Measurements from ENCODE around the gene FAM110D. TPM values are rescaled to one million over a fixed set of nuclear protein-coding genes. Genes with fewer than 3 reads are reported as not detected.

Gene FAM110D
- polyA plus RNA-seq, 4 donors, result 0.32 to 3.1 (median 0.54) TPM; not detected in 1

- DNase-seq, result no peak
- Histone ChIP-seq H3K27ac (ENCODE audit: low read depth in 1 of 3, low read length in 2 of 3) (no peak overlapping the region), H3K27me3 (ENCODE audit: control insufficient read depth in 3 of 3, insufficient read depth in 3 of 3, low read length in 3 of 3) (peaks cover 0 to 4% (median 0%) of the 10 kb centered on the region in 3 donors), H3K9me3 (ENCODE audit: control insufficient read depth in 2 of 2, insufficient read depth in 1 of 2, low read depth in 1 of 2, low read length in 1 of 2) (no peaks in the 10 kb centered on the region), H3K36me3 (ENCODE audit: control insufficient read depth in 3 of 3, insufficient read depth in 2 of 3, low read depth in 1 of 3, low read length in 3 of 3) (no peaks in the 10 kb centered on the region), H3K4me1 (ENCODE audit: control insufficient read depth in 3 of 3, insufficient read depth in 2 of 3, low read depth in 1 of 3, low read length in 2 of 3) (peaks cover 0 to 8% (median 4%) of the 10 kb centered on the region in 3 donors), H3K4me3 (ENCODE audit: low read depth in 1 of 3, low read length in 3 of 3) (no peak overlapping the region)
- no peak for FAIRE-seq
- WGBS, 3 donors, result 88 to 97% (median 94%) methylated on average over 3 of the region's 3 CpGs
Observed at GRCh38 chr1:26197301-26197700, 38.4 kb downstream of the FAM110D start.

GRCh38 chr1:26197813-26198212, 38.9 kb downstream of the FAM110D start:
- H3K4me3 ChIP-seq (ENCODE audit: low read depth in 1 of 3, low read length in 3 of 3), result no peak overlapping the region
- peaks cover 0 to 8% (median 4%) of the 10 kb centered on the region in 3 donors for H3K4me1 ChIP-seq (ENCODE audit: control insufficient read depth in 3 of 3, insufficient read depth in 2 of 3, low read depth in 1 of 3, low read length in 2 of 3)
- no peaks in the 10 kb centered on the region for H3K9me3 ChIP-seq (ENCODE audit: control insufficient read depth in 2 of 2, insufficient read depth in 1 of 2, low read depth in 1 of 2, low read length in 1 of 2)
- 88 to 90% (median 88%) methylated on average over 11 of the region's 11 CpGs for WGBS, 3 donors
- no peaks in the 10 kb centered on the region for H3K36me3 ChIP-seq (ENCODE audit: control insufficient read depth in 3 of 3, insufficient read depth in 2 of 3, low read depth in 1 of 3, low read length in 3 of 3)
- H3K27me3 ChIP-seq (ENCODE audit: control insufficient read depth in 3 of 3, insufficient read depth in 3 of 3, low read length in 3 of 3), result peaks cover 0 to 4% (median 0%) of the 10 kb centered on the region in 3 donors
- H3K27ac ChIP-seq (ENCODE audit: low read depth in 1 of 3, low read length in 2 of 3), result no peak overlapping the region
- no peak for FAIRE-seq
- DNase-seq, result no peak

GRCh38 chr1:26200413-26200812, 41.5 kb downstream of the FAM110D start:
- FAIRE-seq, result no peak
- no peak for DNase-seq
- Histone ChIP-seq H3K4me1 (ENCODE audit: control insufficient read depth in 3 of 3, insufficient read depth in 2 of 3, low read depth in 1 of 3, low read length in 2 of 3) (peaks cover 0 to 8% (median 4%) of the 10 kb centered on the region in 3 donors), H3K4me3 (ENCODE audit: low read depth in 1 of 3, low read length in 3 of 3) (no peak overlapping the region), H3K27me3 (ENCODE audit: control insufficient read depth in 3 of 3, insufficient read depth in 3 of 3, low read length in 3 of 3) (peaks cover 0 to 15% (median 9%) of the 10 kb centered on the region in 3 donors), H3K9me3 (ENCODE audit: control insufficient read depth in 2 of 2, insufficient read depth in 1 of 2, low read depth in 1 of 2, low read length in 1 of 2) (no peaks in the 10 kb centered on the region), H3K36me3 (ENCODE audit: control insufficient read depth in 3 of 3, insufficient read depth in 2 of 3, low read depth in 1 of 3, low read length in 3 of 3) (no peaks in the 10 kb centered on the region), H3K27ac (ENCODE audit: low read depth in 1 of 3, low read length in 2 of 3) (no peak overlapping the region)
- 88 to 98% (median 90%) methylated on average over 5 of the region's 5 CpGs for WGBS, 3 donors

GRCh38 chr1:26203642-26204318, 44.9 kb downstream of the FAM110D start:
- H3K27ac ChIP-seq (ENCODE audit: low read depth in 1 of 3, low read length in 2 of 3), result no peak overlapping the region
- no peak for FAIRE-seq
- no peaks in the 10 kb centered on the region for H3K9me3 ChIP-seq (ENCODE audit: control insufficient read depth in 2 of 2, insufficient read depth in 1 of 2, low read depth in 1 of 2, low read length in 1 of 2)
- peaks cover 0 to 8% (median 4%) of the 10 kb centered on the region in 3 donors for H3K4me1 ChIP-seq (ENCODE audit: control insufficient read depth in 3 of 3, insufficient read depth in 2 of 3, low read depth in 1 of 3, low read length in 2 of 3)
- DNase-seq, result no peak
- peaks cover 0 to 15% (median 5%) of the 10 kb centered on the region in 3 donors for H3K27me3 ChIP-seq (ENCODE audit: control insufficient read depth in 3 of 3, insufficient read depth in 3 of 3, low read length in 3 of 3)
- 64 to 69% (median 69%) methylated on average over 9 of the region's 9 CpGs for WGBS, 3 donors
- no peaks in the 10 kb centered on the region for H3K36me3 ChIP-seq (ENCODE audit: control insufficient read depth in 3 of 3, insufficient read depth in 2 of 3, low read depth in 1 of 3, low read length in 3 of 3)
- no peak overlapping the region for H3K4me3 ChIP-seq (ENCODE audit: low read depth in 1 of 3, low read length in 3 of 3)

GRCh38 chr1:26210147-26210870, 51.4 kb downstream of the FAM110D start:
- FAIRE-seq, result no peak
- H3K27me3 ChIP-seq (ENCODE audit: control insufficient read depth in 3 of 3, insufficient read depth in 3 of 3, low read length in 3 of 3), result no peaks in the 10 kb centered on the region

GRCh38 chr1:26212726-26213125, 53.8 kb downstream of the FAM110D start:
- no peak overlapping the region for H3K4me3 ChIP-seq (ENCODE audit: low read depth in 1 of 3, low read length in 3 of 3)
- no peak overlapping the region for H3K27ac ChIP-seq (ENCODE audit: low read depth in 1 of 3, low read length in 2 of 3)
- no peaks in the 10 kb centered on the region for H3K4me1 ChIP-seq (ENCODE audit: control insufficient read depth in 3 of 3, insufficient read depth in 2 of 3, low read depth in 1 of 3, low read length in 2 of 3)
- no peaks in the 10 kb centered on the region for H3K9me3 ChIP-seq (ENCODE audit: control insufficient read depth in 2 of 2, insufficient read depth in 1 of 2, low read depth in 1 of 2, low read length in 1 of 2)
- 81 to 88% (median 87%) methylated on average over 5 of the region's 5 CpGs for WGBS, 3 donors
- DNase-seq, result no peak
- no peaks in the 10 kb centered on the region for H3K27me3 ChIP-seq (ENCODE audit: control insufficient read depth in 3 of 3, insufficient read depth in 3 of 3, low read length in 3 of 3)
- no peaks in the 10 kb centered on the region for H3K36me3 ChIP-seq (ENCODE audit: control insufficient read depth in 3 of 3, insufficient read depth in 2 of 3, low read depth in 1 of 3, low read length in 3 of 3)
- no peak for FAIRE-seq

More at GRCh38 chr1:26210147-26210870, 51.4 kb downstream of the FAM110D start:
- Histone ChIP-seq H3K4me3 (ENCODE audit: low read depth in 1 of 3, low read length in 3 of 3) (no peak overlapping the region), H3K27ac (ENCODE audit: low read depth in 1 of 3, low read length in 2 of 3) (no peak overlapping the region), H3K4me1 (ENCODE audit: control insufficient read depth in 3 of 3, insufficient read depth in 2 of 3, low read depth in 1 of 3, low read length in 2 of 3) (no peaks in the 10 kb centered on the region), H3K9me3 (ENCODE audit: control insufficient read depth in 2 of 2, insufficient read depth in 1 of 2, low read depth in 1 of 2, low read length in 1 of 2) (no peaks in the 10 kb centered on the region), H3K36me3 (ENCODE audit: control insufficient read depth in 3 of 3, insufficient read depth in 2 of 3, low read depth in 1 of 3, low read length in 3 of 3) (no peaks in the 10 kb centered on the region)
- DNase-seq, result no peak
- 81 to 84% (median 84%) methylated on average over 5 of the region's 5 CpGs for WGBS, 3 donors

- H3K4me1 ChIP-seq (ENCODE audit: control insufficient read depth in 3 of 3, insufficient read depth in 2 of 3, low read depth in 1 of 3, low read length in 2 of 3), result no peaks in the 10 kb centered on the region
- no peak for FAIRE-seq
- 78 to 91% (median 89%) methylated on average over 6 of the region's 6 CpGs for WGBS, 3 donors
Observed at GRCh38 chr1:26213335-26213905, 54.5 kb downstream of the FAM110D start.

More at GRCh38 chr1:26213335-26213905, 54.5 kb downstream of the FAM110D start:
- H3K36me3 ChIP-seq (ENCODE audit: control insufficient read depth in 3 of 3, insufficient read depth in 2 of 3, low read depth in 1 of 3, low read length in 3 of 3), result no peaks in the 10 kb centered on the region
- no peak for DNase-seq
- H3K9me3 ChIP-seq (ENCODE audit: control insufficient read depth in 2 of 2, insufficient read depth in 1 of 2, low read depth in 1 of 2, low read length in 1 of 2), result no peaks in the 10 kb centered on the region
- no peak overlapping the region for H3K4me3 ChIP-seq (ENCODE audit: low read depth in 1 of 3, low read length in 3 of 3)
- no peaks in the 10 kb centered on the region for H3K27me3 ChIP-seq (ENCODE audit: control insufficient read depth in 3 of 3, insufficient read depth in 3 of 3, low read length in 3 of 3)
- H3K27ac ChIP-seq (ENCODE audit: low read depth in 1 of 3, low read length in 2 of 3), result no peak overlapping the region
